Embryonic facial prominence (tissue), 1 donor: Measurements from ENCODE around the gene NR6A1.

Experiments
- DNase-seq: peaks from one replicate; pipeline ENCODE4 v3.0.0-alpha.2; 2016; ENCODE audit errors: extremely low spot score

NR6A1 gene

DNA sequence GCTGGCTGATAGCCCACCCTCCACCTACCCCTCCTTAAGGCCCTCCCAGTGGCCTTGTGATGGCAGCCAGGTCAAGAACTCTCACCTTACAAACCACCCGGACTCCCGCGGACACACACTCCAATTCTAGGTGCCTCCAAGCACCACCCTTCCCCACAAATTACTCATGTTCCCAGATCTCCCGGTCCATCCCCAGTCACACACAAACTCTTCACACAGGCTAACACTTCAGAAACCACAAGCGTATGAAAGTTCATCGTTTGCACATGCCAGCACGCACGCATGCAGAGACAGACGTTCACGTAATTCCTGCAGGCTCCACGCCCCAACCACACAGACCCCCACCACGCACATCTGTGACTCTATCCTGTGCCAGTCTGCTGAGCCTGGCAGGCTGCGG lies 281.9 kb downstream of the NR6A1 start:
- DNase-seq: no peak

DNA sequence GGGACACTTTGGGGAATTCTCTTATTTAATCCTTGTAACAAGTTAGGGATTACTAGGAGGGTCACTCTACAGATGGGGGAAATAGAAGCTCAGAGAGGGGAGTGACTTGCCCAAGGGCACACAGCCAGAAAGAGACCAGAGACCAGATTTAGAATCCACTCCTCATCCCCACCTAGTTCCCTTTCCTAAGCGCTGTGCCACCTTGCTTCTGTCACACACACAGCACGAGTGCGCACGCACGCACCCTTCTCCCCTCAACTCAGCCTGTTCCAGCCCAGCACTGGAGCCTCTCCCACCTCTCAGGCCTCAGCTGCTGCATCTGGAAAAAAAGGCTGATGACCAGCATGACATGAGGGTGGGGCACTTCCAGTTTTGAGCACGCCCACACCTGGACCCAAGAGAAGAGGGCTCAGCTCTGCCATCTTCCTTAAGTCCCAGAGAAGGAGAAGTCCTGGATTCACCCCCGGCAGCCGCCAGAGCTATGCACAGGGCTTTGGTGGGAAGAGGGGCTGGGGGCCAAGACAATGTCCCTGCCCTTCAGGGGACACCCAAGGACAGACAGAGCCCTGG lies 282.4 kb downstream of the NR6A1 start:
- DNase-seq: no peak

GRCh38 chr9:124487260-124488182 lies 283.6 kb downstream of the NR6A1 start:
- no peak for DNase-seq

- no peak for DNase-seq
These were observed 284.3 kb downstream of the NR6A1 start for GRCh38 chr9:124486778-124487259.

DNA sequence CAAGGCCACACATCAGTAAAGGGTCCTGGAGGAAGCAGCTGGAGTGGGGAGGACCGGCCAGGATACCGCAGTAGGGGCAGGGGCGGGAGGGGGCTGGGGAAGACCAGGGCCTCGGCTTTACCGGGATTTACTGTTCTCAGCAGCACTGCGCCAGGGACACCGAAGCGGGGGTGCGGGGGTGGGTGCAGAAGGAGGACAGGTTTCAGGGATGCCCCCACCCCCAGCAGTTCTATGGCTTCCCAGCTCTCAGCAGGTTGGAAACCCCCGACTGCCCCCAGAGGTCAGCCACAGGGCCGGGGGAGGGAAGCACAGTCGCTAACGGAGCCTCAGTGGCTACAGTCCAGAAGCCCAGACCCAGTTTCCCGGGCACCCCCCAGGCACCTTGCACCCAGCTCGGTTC lies 285.2 kb downstream of the NR6A1 start:
- DNase-seq: no peak

GRCh38 chr9:124485201-124485600 lies 285.9 kb downstream of the NR6A1 start:
- DNase-seq: no peak

DNA sequence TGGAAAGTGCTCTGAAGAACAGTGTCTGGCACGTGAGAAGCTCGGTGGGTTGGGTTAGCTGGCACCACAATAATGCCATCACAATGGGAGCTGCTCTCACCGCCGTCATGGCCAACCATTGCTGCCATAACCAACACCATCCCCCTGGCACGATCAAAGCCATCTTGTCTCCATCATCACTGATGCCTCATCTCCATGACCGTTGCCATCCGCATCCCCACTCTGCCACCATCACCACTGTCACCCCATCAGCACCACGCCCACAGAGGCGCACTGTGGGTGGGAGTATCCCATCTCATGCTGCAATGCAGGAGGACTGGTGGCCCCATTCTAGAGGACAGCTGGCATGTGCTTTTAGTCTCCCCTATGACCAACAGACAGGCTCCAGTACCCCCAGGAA lies 287.6 kb downstream of the NR6A1 start:
- no peak for DNase-seq

DNA sequence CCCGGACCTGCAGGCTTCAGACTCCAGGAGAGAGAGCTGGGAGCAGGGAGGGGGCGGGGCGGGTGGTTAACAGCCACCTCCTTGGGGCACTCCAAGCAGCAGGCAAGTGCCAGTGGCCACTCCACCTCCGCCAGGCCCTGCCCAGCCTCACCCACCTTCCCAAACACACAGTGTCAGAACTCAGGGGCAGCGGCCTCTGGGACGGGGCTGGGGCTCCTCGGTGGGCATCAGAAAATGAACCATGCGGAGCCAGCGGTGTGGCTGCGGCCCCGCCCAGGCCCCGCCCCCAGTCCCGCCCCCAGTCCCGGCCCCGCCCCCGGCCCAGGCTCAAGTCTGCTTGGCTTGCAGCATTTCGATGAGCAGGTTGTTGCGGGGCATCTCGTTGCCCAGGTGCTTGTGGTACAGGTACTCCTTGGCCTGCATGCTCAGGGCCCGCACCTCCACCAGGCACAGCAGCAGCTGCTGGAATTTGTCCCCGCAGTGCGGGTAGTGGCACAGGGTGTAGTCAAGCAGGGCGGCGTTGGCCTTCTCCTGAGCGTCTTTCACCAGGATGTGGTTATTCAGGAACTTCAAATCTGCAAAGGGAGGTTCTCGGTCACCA lies 288.6 kb downstream of the NR6A1 start:
- DNase-seq: no peak

DNA sequence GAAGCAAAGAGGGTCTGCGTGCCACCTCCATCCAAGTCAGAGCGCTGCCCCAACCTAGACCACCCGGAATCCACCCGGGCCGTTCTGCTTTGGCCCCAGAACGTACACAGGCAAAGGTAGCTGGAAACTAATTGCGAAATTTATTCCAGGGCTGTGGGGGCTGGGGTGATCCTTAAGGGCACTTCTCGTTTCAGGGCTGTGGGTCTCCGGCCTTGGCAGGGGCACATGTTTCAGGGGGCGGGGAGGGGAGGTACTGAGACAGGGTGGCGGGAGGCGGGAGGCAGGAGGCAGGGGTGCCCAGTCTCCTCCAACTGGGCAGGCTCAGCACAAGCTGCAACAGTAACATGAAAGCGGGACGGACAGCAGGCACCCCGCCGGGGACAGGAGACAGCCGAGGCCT lies 290.0 kb downstream of the NR6A1 start:
- DNase-seq: no peak

- no peak for DNase-seq
These were observed 290.5 kb downstream of the NR6A1 start for GRCh38 chr9:124480621-124480981.

GRCh38 chr9:124479947-124480620 lies 291.0 kb downstream of the NR6A1 start:
- DNase-seq: no peak

GRCh38 chr9:124479371-124479770 lies 291.7 kb downstream of the NR6A1 start:
- DNase-seq: no peak

- DNase-seq: no peak
These were observed 292.8 kb downstream of the NR6A1 start for GRCh38 chr9:124478354-124478753.

- no peak for DNase-seq
These were observed 293.3 kb downstream of the NR6A1 start for GRCh38 chr9:124477648-124478285.

GRCh38 chr9:124477211-124477647 lies 293.9 kb downstream of the NR6A1 start:
- no peak for DNase-seq

DNA sequence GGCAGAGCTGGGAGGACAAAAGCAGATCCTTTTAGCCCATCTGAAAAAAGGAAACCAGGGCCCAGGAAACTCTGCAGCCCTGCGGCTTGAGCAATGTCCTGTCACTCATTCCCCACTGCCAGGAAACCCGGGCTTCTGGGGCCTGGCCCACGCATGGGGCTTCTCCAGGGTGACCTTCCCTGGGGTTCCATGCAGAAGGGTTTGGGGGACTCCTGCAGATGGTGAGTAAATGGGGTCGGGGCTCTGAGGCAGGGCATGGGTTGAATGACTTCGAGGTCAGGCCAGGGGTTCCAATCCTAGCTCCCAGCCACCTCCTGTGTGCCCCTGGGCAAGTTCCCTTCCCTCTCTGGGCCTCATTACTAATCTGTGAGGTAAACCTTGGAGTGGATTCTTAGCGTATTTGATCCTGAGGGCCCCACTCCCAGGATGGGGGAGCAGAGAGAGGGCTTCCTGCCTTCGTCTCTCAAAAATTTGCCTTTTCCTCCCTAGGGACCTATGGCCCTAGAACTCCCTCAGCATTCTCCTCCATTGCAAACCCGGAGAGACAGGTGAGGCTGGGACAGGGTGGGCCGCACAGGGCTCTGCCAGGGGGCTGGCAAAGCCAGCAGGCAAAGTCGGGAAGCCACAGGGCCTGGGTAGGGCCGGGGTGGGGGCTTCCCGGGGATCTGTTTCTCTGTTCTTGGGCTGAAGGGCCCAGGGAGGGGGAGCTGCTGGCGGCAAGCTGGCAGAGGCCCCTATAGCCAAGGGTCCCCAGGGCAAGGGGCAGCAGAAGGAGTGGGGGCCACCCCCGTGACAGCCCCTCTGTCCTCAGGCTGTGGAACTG lies 295.0 kb downstream of the NR6A1 start:
- DNase-seq: no peak

DNA sequence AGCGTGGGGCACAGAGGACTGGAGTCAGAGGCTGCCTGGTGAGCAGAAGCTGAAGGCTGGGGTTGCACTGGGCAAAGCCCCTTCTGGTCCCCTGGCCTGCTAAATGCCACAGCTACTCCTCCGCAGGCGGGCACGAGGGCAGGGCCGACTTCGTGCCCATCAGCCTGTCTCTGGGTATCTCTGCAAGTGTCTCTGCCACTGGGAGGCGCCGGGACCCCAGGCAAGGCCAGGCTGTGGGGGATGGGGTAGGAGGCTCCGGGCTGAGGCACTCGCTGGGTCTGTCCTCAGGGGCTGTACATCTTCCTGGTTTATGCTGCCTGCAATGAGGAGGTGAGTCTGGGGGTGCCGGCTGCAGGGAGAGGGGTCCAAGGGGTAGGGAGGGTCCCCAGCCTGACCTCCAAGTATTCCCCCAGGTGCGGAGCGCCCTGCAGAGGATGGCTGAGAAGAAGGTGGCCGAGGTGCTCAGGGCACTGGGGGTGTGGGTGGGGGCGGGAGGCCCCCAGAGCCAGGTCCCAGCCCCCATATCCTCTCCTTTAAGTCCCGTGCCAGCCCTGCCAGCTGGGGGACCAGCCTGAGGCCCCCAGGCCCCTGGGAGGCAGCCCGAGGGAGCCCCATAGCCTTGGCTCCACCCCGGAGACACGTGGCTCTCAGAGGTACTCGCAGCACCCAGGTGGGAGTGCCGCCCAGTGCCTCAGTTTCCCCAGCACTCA lies 295.8 kb downstream of the NR6A1 start:
- DNase-seq: no peak

GRCh38 chr9:124474151-124474550 lies 297.0 kb downstream of the NR6A1 start:
- DNase-seq: no peak

- no peak for DNase-seq
These were observed 297.8 kb downstream of the NR6A1 start for GRCh38 chr9:124473310-124473709.

DNA sequence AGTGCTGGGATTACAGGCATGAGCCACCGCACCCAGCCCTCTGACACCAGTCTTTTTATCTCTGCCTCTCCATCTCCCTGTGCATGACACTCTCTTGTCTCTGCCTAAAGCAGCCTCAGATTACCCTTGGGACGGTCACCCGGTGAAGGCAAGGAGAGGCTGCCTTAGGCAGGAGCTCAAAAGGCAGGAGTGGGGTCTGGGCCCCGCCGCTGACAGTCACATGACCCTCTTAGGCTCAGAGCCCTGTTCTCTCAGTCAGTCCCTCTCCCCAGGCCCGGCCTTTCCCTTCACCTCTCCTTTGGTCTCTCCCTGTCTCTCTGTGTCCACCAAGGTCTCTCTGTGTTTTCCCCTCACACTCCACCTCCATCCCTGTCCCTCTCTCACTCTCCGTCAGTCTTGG lies 298.3 kb downstream of the NR6A1 start:
- no peak for DNase-seq
